Measurements from ENCODE around the gene DHPS.

- TF ChIP-seq EP300 (IDR thresholded peaks at IDR 0.05) (no peak), CTCF (IDR thresholded peaks at IDR 0.05) (no peak), POLR2AphosphoS5 (IDR thresholded peaks at IDR 0.05) (no peak)
Observed at GRCh38 chr19:12708641-12709040, 27.0 kb upstream of the DHPS start.

Data from gastroesophageal sphincter (tissue), 3 donors.